Spleen (tissue), 11 donors: Measurements from ENCODE around the gene ZNF581. TPM values are rescaled to one million over a fixed set of nuclear protein-coding genes. Genes with fewer than 3 reads are reported as not detected.

Source experiments
- DNase-seq: peaks from one replicate; pipeline ENCODE4 v3.0.0-alpha.2; 2020
- H3K27ac ChIP-seq, 8 donors: fragments of 200-600 bp; sonication (generic) in 7 of 8; 1 replicate in 4 of 8; 2 replicates in 4 of 8; pipeline versions ENCODE4 v1.5.0 to v1.8.0; 2016 to 2021; ENCODE audit warnings: inconsistent platforms in 4 of 8, mild to moderate bottlenecking in 4 of 8, moderate library complexity in 1 of 8
- H3K27me3 ChIP-seq, 7 donors: fragments of 200-600 bp; sonication (generic) in 6 of 7; replicated peaks in 1 of 7; 1 replicate in 4 of 7; 2 replicates in 3 of 7; pipeline versions ENCODE4 v1.5.0 to v1.8.0; 2016 to 2021; ENCODE audit warnings: inconsistent platforms in 3 of 7, mild to moderate bottlenecking in 1 of 7
- H3K36me3 ChIP-seq, 6 donors: fragments of 200-600 bp; sonication (generic) in 5 of 6; 1 replicate in 4 of 6; 2 replicates in 2 of 6; pipeline versions ENCODE4 v1.5.0 to v1.8.0; 2016 to 2021; ENCODE audit warnings: inconsistent platforms in 2 of 6
- H3K4me1 ChIP-seq, 6 donors: fragments of 200-600 bp; sonication (generic) in 5 of 6; 1 replicate in 3 of 6; 2 replicates in 3 of 6; pipeline versions ENCODE4 v1.5.0 to v1.8.0; 2016 to 2021; ENCODE audit warnings: inconsistent platforms in 3 of 6
- H3K4me3 ChIP-seq, 8 donors: fragments of 200-600 bp; sonication (generic) in 7 of 8; 1 replicate in 4 of 8; 2 replicates in 4 of 8; pipeline versions ENCODE4 v1.5.0 to v1.8.0; 2016 to 2021; ENCODE audit warnings: inconsistent platforms in 4 of 8, mild to moderate bottlenecking in 4 of 8, moderate library complexity in 2 of 8
- H3K9me3 ChIP-seq, 8 donors: fragments of 200-600 bp; sonication (generic) in 7 of 8; 1 replicate in 4 of 8; 2 replicates in 4 of 8; pipeline versions ENCODE4 v1.5.0 to v1.8.0; 2016 to 2021; ENCODE audit warnings: inconsistent platforms in 4 of 8
- POLR2A ChIP-seq, 3 donors: fragments of 450-650 bp; IDR thresholded peaks; one replicate each; pipeline ENCODE4 v1.5.1; 2017; ENCODE audit warnings: antibody characterized with exemption in 3 of 3, mild to moderate bottlenecking in 1 of 3
- POLR2AphosphoS5 ChIP-seq, 3 donors: sonication (generic); formaldehyde crosslinking; IDR thresholded peaks; one replicate each; pipeline ENCODE4 v1.5.1; 2017; ENCODE audit warnings: antibody characterized with exemption in 3 of 3
- WGBS, 5 donors: extraction: QIAGEN DNeasy Blood & Tissue Kit in 3 of 5; methylation state at CpG; one replicate each; pipeline versions ENCODE4 v1.1.5 to v1.1.7; 2013 to 2018; 5-methylcytosine and 5-hydroxymethylcytosine counted together
- intact Hi-C: fragments of 100-400 bp; cut with DNase I; formaldehyde crosslinking; loops from one replicate; pipeline ENCODE4 v1.15.0; 2023; ENCODE audit warnings: low total_unique reads
- polyA plus RNA-seq, 3 donors: library from polyadenylated mRNA; stranded (reverse); fragments of 200-250 nt; gene quantifications; one replicate each; pipeline ENCODE4 v1.2.1, GENCODE V29; 2013
- total RNA-seq, 7 donors: library from RNA; depleted of rRNA in 3 of 7; stranded (reverse); fragments of >200 nt in 3 of 7; fragmentation: NEBNext Ultra II Directional in 4 of 7; extraction: Animal tissue kit (Norgen Biotek cat#: 25700) in 4 of 7; gene quantifications; one replicate each; pipeline versions ENCODE4 v1.1.0 to v1.2.1, GENCODE V29; 2016 to 2021
- TF ChIP-seq, protein P1 (sequence below), 11 experiments: fragments of 200-600 bp in 7 of 11; fragments of 450-650 bp in 4 of 11; sonication (generic) in 4 of 11; IDR thresholded peaks in 8 of 11; conservative IDR thresholded peaks in 3 of 11; 1 replicate in 7 of 11; 2 replicates in 4 of 11; pipeline versions ENCODE4 v1.4.0 to v1.8.0; 2016 to 2021; ENCODE audit warnings: antibody characterized with exemption in 11 of 11, inconsistent platforms in 4 of 11, mild to moderate bottlenecking in 1 of 11
- donor health status: healthy with polysubstance abuse.
- donor health status: DM: no; HTN: no; CAD: no; lungs with moderate emphysema.
- donor health status: DM: no; HTN: no; CAD: no.
- donor health status: Bipolar disorder and iron deficiency.
- donor health status: healthy.
- donor health status: DM: no; HTN: no; CAD: no.
- donor health status: DM: yes; HTN: yes; CAD: no.

ZNF581 gene
- total and polyA plus RNA-seq, 10 donors, result 21.4 to 46.5 (median 30.2) TPM

DNA sequence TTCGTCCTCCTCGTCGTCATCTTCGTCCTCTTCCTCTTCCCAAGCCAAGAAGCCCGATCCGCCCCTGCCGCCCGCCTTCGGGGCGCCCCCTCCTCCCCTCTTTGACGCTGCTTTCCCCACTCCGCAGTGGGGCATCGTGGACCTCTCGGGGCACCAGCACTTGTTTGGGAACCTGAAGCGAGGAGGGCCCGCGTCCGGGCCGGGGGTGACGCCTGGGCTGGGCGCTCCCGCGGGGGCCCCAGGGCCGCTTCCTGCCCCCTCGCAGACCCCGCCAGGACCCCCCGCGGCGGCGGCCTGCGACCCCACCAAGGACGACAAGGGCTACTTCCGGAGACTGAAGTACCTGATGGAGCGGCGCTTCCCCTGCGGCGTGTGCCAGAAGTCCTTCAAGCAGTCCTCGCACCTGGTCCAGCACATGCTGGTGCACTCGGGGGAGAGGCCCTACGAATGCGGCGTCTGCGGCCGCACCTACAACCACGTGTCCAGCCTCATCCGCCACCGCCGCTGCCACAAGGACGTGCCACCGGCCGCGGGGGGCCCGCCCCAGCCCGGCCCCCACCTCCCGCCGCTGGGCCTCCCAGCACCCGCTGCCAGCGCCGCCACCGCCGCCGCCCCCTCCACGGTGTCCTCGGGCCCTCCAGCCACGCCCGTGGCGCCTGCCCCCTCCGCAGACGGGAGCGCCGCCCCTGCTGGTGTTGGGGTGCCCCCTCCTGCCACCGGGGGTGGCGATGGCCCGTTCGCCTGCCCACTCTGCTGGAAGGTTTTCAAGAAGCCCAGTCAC lies 29.3 kb upstream of the ZNF581 start:
- TF ChIP-seq POLR2AphosphoS5 (IDR thresholded peaks at IDR 0.05) (peak in 2 of 3 donors; percentile 7 to 55), POLR2A (IDR thresholded peaks at IDR 0.05) (no peak)
- TF ChIP-seq, protein P1, sequence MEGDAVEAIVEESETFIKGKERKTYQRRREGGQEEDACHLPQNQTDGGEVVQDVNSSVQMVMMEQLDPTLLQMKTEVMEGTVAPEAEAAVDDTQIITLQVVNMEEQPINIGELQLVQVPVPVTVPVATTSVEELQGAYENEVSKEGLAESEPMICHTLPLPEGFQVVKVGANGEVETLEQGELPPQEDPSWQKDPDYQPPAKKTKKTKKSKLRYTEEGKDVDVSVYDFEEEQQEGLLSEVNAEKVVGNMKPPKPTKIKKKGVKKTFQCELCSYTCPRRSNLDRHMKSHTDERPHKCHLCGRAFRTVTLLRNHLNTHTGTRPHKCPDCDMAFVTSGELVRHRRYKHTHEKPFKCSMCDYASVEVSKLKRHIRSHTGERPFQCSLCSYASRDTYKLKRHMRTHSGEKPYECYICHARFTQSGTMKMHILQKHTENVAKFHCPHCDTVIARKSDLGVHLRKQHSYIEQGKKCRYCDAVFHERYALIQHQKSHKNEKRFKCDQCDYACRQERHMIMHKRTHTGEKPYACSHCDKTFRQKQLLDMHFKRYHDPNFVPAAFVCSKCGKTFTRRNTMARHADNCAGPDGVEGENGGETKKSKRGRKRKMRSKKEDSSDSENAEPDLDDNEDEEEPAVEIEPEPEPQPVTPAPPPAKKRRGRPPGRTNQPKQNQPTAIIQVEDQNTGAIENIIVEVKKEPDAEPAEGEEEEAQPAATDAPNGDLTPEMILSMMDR (IDR thresholded peaks at IDR 0.05 in 8 of 11, conservative IDR thresholded peaks at IDR 0.05 in 3 of 11), result no peak
- Histone ChIP-seq H3K4me3 (peak overlapping the region in 1 of 8 donors; percentile 9), H3K36me3 (peaks cover 0 to 73% (median 46%) of the 10 kb centered on the region in 6 donors), H3K27ac (peak overlapping the region in 4 of 8 donors; percentile 48 to 73 (median 60)), H3K27me3 (no peaks in the 10 kb centered on the region), H3K4me1 (peaks cover 24 to 87% (median 35%) of the 10 kb centered on the region in 6 donors), H3K9me3 (no peaks in the 10 kb centered on the region)
- intact Hi-C loops, result no loop called here
- WGBS, 5 donors, result 83 to 88% (median 86%) methylated on average over 29 to 75 of the region's 75 CpGs
- no peak for DNase-seq

DNA sequence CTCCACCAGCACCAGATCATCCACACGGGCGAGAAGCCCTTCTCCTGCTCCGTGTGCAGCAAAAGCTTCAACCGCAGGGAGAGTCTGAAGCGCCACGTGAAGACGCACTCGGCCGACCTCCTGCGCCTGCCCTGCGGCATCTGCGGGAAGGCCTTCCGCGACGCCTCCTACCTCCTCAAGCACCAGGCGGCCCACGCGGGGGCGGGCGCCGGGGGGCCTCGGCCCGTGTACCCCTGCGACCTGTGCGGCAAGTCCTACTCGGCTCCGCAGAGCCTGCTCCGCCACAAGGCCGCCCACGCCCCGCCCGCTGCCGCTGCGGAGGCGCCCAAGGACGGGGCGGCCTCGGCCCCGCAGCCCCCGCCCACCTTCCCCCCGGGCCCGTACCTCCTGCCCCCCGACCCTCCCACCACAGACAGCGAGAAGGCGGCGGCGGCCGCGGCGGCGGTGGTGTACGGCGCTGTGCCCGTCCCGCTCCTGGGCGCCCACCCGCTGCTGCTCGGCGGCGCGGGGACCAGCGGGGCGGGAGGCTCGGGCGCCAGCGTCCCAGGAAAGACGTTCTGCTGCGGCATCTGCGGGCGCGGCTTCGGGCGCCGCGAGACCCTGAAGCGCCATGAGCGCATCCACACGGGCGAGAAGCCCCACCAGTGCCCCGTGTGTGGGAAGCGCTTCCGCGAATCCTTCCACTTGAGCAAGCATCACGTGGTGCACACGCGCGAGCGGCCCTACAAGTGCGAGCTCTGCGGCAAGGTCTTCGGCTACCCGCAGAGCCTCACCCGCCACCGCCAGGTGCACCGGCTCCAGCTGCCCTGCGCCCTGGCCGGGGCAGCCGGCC lies 28.5 kb upstream of the ZNF581 start:
- WGBS, 5 donors, result 91 to 93% (median 91%) methylated on average over 63 to 98 of the region's 98 CpGs
- intact Hi-C loops, result no loop called here
- peak overlapping the region in 1 of 8 donors; percentile 9 for H3K4me3 ChIP-seq
- peaks cover 0 to 65% (median 41%) of the 10 kb centered on the region in 6 donors for H3K36me3 ChIP-seq
- no peaks in the 10 kb centered on the region for H3K9me3 ChIP-seq
- no peaks in the 10 kb centered on the region for H3K27me3 ChIP-seq
- peaks cover 20 to 87% (median 31%) of the 10 kb centered on the region in 6 donors for H3K4me1 ChIP-seq
- TF ChIP-seq, protein P1 (IDR thresholded peaks at IDR 0.05 in 8 of 11, conservative IDR thresholded peaks at IDR 0.05 in 3 of 11), result no peak
- peak in 1 of 3 donors; percentile 56 for TF ChIP-seq POLR2AphosphoS5 (IDR thresholded peaks at IDR 0.05)
- no peak for DNase-seq
- peak overlapping the region in 4 of 8 donors; percentile 48 to 73 (median 60) for H3K27ac ChIP-seq

DNA sequence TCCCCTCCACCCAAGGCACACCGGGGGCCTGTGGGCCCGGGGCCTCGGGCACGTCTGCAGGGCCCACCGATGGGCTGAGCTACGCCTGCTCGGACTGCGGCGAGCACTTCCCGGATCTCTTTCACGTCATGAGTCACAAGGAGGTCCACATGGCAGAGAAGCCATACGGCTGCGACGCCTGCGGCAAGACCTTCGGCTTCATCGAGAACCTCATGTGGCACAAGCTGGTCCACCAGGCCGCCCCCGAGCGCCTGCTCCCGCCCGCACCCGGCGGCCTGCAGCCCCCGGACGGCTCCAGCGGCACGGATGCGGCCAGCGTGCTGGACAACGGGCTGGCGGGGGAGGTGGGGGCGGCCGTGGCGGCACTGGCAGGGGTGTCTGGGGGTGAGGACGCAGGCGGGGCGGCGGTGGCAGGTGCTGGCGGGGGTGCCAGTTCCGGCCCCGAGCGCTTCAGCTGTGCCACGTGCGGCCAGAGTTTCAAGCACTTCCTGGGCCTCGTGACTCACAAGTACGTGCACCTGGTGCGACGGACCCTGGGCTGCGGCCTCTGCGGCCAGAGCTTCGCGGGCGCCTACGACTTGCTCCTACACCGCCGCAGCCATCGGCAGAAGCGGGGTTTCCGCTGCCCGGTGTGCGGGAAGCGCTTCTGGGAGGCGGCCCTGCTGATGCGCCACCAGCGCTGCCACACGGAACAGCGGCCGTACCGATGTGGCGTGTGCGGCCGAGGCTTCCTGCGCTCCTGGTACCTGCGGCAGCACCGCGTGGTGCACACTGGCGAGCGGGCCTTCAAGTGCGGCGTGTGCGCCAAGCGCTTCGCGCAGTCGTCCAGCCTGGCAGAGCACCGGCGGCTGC lies 27.7 kb upstream of the ZNF581 start:
- Histone ChIP-seq H3K4me1 (peaks cover 19 to 88% (median 32%) of the 10 kb centered on the region in 6 donors), H3K4me3 (no peak overlapping the region), H3K36me3 (peaks cover 0 to 62% (median 38%) of the 10 kb centered on the region in 6 donors), H3K27me3 (no peaks in the 10 kb centered on the region), H3K27ac (peak overlapping the region in 3 of 8 donors; percentile 48 to 95 (median 82)), H3K9me3 (no peaks in the 10 kb centered on the region)
- 96 to 98% (median 96%) methylated on average over 62 to 88 of the region's 88 CpGs for WGBS, 5 donors
- TF ChIP-seq, protein P1 (IDR thresholded peaks at IDR 0.05 in 8 of 11, conservative IDR thresholded peaks at IDR 0.05 in 3 of 11), result no peak
- TF ChIP-seq POLR2AphosphoS5 (IDR thresholded peaks at IDR 0.05), result peak in 1 of 3 donors; percentile 0
- intact Hi-C loops, result no loop called here
- DNase-seq, result no peak
